HS-5 (cell line): ENCODE data around the gene SKA3.

Experiments used
- DNase-seq: peaks from one replicate; pipeline ENCODE4 v3.0.0-alpha.2; 2012; ENCODE audit warnings: low read depth

Gene SKA3

DNA sequence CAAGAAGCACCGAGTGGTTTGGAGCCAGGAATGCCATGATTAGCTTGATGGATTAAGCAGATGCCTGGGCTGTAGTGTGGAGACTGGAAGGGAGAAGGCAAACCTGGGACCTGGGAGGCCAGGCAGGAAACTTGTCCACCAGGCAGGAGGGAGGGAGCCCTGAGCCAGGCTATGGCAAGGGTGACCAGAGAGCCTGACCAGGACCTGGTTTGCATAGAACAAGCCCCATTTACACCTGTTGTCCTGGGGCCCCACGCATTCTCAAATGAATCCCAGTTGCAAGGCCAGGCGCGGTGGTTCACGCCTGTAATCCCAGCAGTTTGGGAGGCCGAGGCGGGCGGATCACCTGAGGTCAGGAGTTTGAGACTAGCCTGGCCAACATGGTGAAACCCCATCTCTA lies 64.8 kb downstream of the SKA3 start:
- no peak for DNase-seq

GRCh38 chr13:21109168-21109567 lies 67.2 kb downstream of the SKA3 start:
- DNase-seq = no peak

DNA sequence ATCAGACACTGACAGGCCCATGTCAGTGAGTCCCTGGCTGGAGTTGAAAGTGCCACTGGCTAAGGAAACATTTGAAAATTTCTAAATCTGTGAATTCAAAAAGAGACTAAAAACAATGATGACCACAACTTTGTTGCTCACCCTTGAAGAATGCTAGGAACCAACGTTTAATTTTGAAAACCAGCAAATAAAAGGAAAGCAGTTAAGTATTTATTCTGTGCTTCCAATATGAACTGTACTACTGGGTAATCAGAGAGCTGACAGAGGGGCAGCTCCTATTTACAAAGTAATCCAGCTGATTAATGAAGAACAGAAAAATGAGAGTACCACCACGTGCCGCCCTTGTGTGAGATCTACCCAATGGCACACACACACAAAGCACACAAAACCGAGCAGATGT lies 70.3 kb downstream of the SKA3 start:
- DNase-seq = peak; percentile 37

GRCh38 chr13:21104199-21105019 lies 71.9 kb downstream of the SKA3 start:
- DNase-seq = no peak
